H1 (cell line): Measurements from ENCODE around the gene IRAK3.

ENCODE experiments used
- POLR2A ChIP-seq, 2 experiments: IDR thresholded peaks; 1 replicate in 1 of 2; 2 replicates in 1 of 2; pipeline ENCODE4 v1.6.1; 2011; ENCODE audit warnings: low read depth in 2 of 2, low read length in 2 of 2, mild to moderate bottlenecking in 2 of 2; ENCODE audit errors: control extremely low read depth in 1 of 2
- POLR2AphosphoS5 ChIP-seq: IDR thresholded peaks from 2 replicates; pipeline ENCODE4 v1.6.1; 2011; ENCODE audit warnings: low read depth, low read length
- RXRA ChIP-seq: IDR thresholded peaks from 2 replicates; pipeline ENCODE4 v1.6.1; 2011; ENCODE audit warnings: low read depth, mild to moderate bottlenecking, low read length, moderate library complexity; ENCODE audit not compliant: insufficient read depth
- SAP30 ChIP-seq: fragments of 300-600 bp; sonication (generic); IDR thresholded peaks from 2 replicates; pipeline ENCODE4 v1.7.1; 2012; ENCODE audit warnings: low read length, moderate library complexity, mild to moderate bottlenecking, inconsistent platforms; ENCODE audit not compliant: insufficient read depth, insufficient replicate concordance
- SP1 ChIP-seq: IDR thresholded peaks from 2 replicates; pipeline ENCODE4 v1.6.1; 2011; ENCODE audit warnings: low read depth, low read length
- TEAD4 ChIP-seq: IDR thresholded peaks from 2 replicates; pipeline ENCODE4 v1.6.1; 2012; ENCODE audit warnings: low read depth, low read length, inconsistent platforms, mixed read lengths
- YY1 ChIP-seq: IDR thresholded peaks from 2 replicates; pipeline ENCODE4 v1.6.1; 2011; ENCODE audit warnings: low read depth, mild to moderate bottlenecking, low read length
- TF ChIP-seq, protein P1 (sequence below), 3 experiments: IDR thresholded peaks; 1 replicate in 2 of 3; 2 replicates in 1 of 3; pipeline versions ENCODE4 v1.5.1 to v1.6.1; 2011; ENCODE audit warnings: low read length in 3 of 3, mild to moderate bottlenecking in 3 of 3, inconsistent platforms in 2 of 3, low read depth in 1 of 3, moderate library complexity in 1 of 3; ENCODE audit not compliant: insufficient read depth in 1 of 3; ENCODE audit errors: control extremely low read depth in 1 of 3
- TF ChIP-seq, protein P2 (sequence below): IDR thresholded peaks from 2 replicates; pipeline ENCODE4 v1.6.1; 2011; ENCODE audit warnings: low read depth, mild to moderate bottlenecking, low read length; ENCODE audit not compliant: insufficient read depth

DNA sequence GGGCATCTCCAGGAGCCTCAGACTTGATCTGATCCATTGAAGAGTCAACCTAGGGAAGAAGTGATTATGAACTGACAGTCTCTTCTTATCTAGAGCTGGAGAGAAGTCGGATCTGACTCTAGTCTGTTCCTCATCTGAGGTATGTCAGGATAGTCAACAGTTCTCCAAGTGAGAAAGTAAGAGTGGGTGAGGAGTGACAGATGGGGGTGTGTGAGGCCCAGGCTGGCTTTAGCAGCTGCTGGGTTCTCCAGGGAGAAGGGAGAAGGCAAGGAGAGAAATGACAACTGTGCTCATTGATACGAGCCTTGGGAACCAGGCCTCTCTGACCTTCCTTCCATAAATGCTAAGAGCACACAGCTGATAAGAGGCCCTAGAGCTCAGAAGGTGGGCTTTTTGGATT lies 53.3 kb downstream of the IRAK3 start:
- TF ChIP-seq, protein P1, sequence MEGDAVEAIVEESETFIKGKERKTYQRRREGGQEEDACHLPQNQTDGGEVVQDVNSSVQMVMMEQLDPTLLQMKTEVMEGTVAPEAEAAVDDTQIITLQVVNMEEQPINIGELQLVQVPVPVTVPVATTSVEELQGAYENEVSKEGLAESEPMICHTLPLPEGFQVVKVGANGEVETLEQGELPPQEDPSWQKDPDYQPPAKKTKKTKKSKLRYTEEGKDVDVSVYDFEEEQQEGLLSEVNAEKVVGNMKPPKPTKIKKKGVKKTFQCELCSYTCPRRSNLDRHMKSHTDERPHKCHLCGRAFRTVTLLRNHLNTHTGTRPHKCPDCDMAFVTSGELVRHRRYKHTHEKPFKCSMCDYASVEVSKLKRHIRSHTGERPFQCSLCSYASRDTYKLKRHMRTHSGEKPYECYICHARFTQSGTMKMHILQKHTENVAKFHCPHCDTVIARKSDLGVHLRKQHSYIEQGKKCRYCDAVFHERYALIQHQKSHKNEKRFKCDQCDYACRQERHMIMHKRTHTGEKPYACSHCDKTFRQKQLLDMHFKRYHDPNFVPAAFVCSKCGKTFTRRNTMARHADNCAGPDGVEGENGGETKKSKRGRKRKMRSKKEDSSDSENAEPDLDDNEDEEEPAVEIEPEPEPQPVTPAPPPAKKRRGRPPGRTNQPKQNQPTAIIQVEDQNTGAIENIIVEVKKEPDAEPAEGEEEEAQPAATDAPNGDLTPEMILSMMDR (IDR thresholded peaks at IDR 0.05; ENCODE audit: control extremely low read depth in 1 of 3, insufficient read depth in 1 of 3, low read depth in 1 of 3, low read length in 3 of 3): no peak
- TF ChIP-seq POLR2A (IDR thresholded peaks at IDR 0.05; ENCODE audit: control extremely low read depth in 1 of 2, low read depth in 2 of 2, low read length in 2 of 2) (no peak), YY1 (no peak), SAP30 (no peak), TEAD4 (no peak), POLR2AphosphoS5 (no peak), SP1 (no peak), RXRA (no peak)
- TF ChIP-seq, protein P2, sequence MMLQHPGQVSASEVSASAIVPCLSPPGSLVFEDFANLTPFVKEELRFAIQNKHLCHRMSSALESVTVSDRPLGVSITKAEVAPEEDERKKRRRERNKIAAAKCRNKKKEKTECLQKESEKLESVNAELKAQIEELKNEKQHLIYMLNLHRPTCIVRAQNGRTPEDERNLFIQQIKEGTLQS: no peak
